Renal cortical epithelial cell (primary cell): ENCODE measurements around the gene NAA40. TPM values are rescaled to one million over a fixed set of nuclear protein-coding genes. Genes with fewer than 3 reads are reported as not detected.

ENCODE experiments used
- DNase-seq: peaks from one replicate; pipeline ENCODE4 v3.0.0-alpha.2; 2011; ENCODE audit warnings: low read depth
- total RNA-seq: library from RNA; depleted of rRNA; stranded (reverse); fragments of >200 nt; gene quantifications from 2 replicates; pipeline ENCODE4 v1.2.3, GENCODE V29; 2014

NAA40 gene
- total RNA-seq, 1 donor from 2014 or later = 25.8 TPM

GRCh38 chr11:63986932-63987513 is 48.2 kb downstream of the NAA40 start:
- DNase-seq = no peak

DNA sequence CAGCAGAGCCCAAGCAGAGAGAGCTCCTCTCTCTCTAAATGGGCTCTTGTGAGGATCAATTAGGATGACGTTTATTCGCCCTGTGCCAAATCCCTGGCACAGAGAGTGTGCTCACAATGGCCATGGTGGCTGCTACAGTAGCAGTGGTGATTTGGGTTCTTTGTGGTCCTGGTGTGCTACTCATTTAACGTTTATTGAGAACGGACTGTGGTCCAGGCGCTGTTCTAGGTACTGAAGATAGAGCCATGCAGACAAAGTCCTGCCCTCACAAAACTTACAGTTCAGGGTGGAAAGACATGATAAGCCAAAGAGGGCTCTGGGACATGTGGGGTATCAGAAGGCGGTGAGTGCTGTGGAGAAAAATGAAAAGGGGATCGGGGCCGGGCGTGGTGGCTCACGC is 52.8 kb downstream of the NAA40 start:
- no peak for DNase-seq

GRCh38 chr11:63993100-63993499 is 54.3 kb downstream of the NAA40 start:
- no peak for DNase-seq

DNA sequence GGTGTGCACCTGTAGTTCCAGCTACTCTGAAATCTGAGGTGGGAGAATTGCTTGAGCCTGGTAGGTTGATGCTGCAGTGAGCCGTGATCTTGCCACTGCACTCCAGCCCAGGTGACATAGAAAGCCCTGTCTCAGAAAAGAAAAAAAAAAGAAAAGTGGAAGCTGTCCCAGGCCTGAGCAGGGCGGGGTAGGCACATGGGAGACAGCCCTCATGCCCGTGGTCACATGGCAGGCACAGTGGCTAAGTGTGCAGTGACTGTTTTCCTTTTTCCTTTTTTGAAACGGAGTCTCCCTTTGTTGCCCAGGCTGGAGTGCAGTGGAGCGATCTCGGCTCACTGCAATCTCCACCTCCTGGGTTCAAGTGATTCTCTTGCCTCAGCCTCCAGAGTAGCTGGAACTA is 55.2 kb downstream of the NAA40 start:
- DNase-seq = no peak

GRCh38 chr11:63996512-63996911 is 57.7 kb downstream of the NAA40 start:
- DNase-seq = no peak

GRCh38 chr11:63997104-63997700 is 58.4 kb downstream of the NAA40 start:
- DNase-seq = no peak

DNA sequence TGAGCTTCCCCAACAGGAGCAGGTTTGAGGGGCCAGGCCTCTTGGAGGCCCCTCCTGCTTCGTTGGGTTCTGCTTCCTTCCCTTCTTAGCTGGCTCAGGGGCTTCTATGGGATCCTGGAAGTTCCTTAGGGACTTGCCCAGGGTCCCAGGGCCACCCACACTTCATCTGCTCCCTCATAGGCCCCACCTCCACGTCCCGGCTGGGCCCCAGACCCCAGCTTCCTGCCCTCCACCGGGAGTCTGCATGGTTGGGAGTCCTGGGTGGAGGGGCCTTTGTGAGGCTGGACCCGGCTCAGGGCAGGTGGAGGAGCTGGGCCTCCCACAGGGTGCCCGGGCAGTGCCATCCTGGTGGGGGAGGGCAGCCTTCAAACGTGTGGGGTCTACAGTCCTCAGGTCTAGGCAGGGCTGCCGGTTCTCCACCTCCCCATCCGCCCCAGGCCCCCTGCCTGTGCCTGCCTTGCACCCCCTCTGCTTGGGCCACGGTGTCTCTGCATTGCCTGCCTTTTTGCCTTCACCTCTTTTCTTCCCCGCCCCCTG is 59.1 kb downstream of the NAA40 start:
- no peak for DNase-seq

- no peak for DNase-seq
These were observed 60.0 kb downstream of the NAA40 start for GRCh38 chr11:63998558-63999348.

DNA sequence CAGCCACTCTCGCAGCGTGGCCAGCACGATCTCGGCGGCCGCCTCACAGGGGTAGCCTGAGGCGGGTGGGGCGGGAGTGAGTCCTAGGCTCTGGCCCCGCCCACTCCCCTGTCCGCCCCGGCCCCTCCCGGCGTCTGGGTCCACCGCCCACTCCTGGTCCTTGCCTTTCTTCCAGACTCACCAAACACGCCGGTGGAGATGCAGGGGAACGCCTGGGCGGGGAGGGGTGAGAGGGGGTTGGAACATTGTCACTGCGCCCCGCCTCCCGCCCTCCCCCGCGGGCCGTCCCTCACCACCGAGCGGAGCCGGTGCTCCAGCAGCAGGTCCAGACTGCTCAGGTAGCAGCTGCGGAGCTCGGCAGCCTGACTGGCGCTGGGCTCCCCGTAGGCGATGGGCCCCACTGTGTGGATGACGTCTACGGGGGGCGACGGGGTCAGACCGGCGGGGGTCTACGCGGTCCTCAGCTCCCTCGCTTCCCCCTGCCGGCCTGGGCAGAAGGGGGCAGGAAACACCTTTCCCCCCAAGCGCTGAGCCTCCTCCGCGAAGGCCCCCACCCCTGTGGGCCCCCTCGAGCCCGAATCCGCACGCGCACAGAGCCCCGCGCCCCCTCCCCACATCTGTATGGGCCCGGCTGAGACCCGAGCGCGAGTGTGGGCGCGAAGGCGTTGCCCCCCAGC is 60.7 kb downstream of the NAA40 start:
- DNase-seq = peak; percentile 56

DNA sequence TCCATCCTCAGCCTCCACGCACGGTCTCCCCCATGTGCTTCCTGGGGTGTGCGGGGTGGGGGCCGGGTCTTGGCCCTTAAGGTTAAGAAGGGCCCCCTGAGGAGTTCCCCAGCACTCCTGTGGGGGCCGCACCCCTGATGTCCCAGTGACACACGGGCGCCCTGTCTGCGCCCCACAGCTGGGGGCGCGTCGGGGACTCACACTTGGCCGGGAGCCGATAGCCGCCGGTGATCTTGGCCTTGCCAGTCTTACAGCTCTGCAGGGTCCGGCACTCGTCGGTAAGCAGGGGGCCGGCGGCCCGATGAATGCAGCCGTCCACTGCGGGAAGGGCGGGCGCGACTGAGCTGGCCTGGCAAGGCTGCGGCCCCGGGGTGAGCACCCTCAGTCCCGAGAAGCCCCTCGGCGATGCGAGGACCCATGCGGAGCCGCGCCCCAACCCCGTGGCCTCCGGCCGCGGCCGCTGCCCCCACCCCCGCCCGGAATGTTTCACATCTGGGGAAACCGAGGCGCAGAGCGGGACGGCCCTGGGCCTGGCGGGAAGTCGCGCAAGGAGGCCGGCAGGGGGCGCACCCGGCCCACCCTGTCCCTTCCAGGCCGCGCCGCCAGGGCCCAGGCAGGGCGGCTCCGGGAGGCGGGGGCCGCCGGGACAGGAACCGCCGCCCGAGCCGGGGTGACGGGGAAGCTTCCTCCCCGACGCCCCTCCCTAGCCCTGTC is 61.4 kb downstream of the NAA40 start:
- no peak for DNase-seq

DNA sequence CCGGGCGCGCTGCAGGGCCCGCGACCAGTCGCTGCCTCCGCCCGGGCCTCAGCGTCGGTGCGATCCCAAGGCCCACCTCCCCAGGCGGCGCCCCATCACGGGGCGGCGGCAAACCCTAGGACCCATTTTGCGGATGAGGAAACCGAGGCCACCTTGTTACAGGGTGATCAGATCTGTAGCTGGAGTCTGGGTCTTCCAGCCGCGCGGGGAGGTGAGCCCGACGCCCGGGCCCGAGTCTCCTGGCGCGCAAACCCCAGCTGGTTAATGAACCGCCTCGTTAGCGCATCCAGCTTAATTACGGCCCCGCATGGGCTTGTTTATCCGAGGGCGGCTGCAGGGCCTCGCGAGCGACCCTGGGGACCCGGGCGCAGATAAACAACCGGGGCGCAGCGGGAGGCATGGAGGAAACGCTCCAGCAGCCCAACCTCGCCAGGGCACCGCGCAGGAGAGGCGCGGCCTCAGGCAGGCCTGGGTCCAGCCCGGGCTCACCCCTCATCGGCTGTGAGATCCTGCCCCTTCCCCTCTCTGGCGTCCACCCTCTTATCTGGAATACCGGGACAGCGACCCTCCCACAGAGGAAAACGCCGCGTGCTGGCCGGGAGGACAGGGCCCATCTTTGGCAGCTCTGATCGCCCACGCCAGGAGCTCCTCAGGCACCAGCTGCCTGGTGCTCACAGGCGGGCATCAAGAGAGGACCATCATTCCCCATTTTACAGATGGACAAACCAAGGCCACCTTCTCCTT is 62.1 kb downstream of the NAA40 start:
- no peak for DNase-seq

GRCh38 chr11:64001484-64002420 is 63.0 kb downstream of the NAA40 start:
- peak; percentile 43 for DNase-seq

GRCh38 chr11:64003807-64004589 is 65.2 kb downstream of the NAA40 start:
- DNase-seq = peak; percentile 96

- no peak for DNase-seq
These were observed 65.8 kb downstream of the NAA40 start for GRCh38 chr11:64004590-64004984.

GRCh38 chr11:64005691-64006090 is 66.9 kb downstream of the NAA40 start:
- DNase-seq = no peak

DNA sequence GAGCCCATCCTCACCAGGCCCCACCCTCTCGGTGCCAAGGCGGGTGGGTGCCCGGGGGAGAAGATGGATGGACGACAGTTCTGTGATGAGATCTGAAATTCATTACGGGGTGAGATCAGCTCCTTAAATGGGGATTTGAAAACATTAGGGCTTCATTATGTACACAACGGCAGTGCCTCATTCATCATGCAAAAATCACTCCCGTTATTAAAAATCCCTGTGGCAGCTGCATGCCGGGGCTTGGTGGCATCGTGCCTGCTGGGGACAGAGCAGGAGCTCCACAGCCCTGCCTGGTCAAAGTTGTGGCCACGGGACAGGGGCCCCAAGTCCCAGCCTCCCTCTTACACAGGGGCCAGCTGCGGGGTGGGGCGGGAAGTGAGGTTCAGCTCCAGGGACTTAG is 67.6 kb downstream of the NAA40 start:
- DNase-seq = no peak
